Sciatic nerve (tissue), 2 donors: Measurements from ENCODE around the gene EGFR. TPM values are rescaled to one million over a fixed set of nuclear protein-coding genes. Genes with fewer than 3 reads are reported as not detected.

Experiments
- ATAC-seq: fragments of 200-7000 bp; cut with Tn5 transposase; one replicate; pipeline ENCODE4 v1.9.1; 2020; ENCODE audit warnings: mild to moderate bottlenecking, moderate library complexity
- DNase-seq: peaks from one replicate; pipeline ENCODE4 v3.0.0-alpha.2; 2020; ENCODE audit warnings: low spot score
- intact Hi-C: fragments of 100-400 bp; cut with DNase I; formaldehyde crosslinking; loops from one replicate; pipeline ENCODE4 v1.14.2; 2022
- total RNA-seq: library from RNA; stranded (reverse); fragmentation: NEBNext Ultra II Directional; extraction: Animal tissue kit (Norgen Biotek cat#: 25700); gene quantifications from one replicate; pipeline ENCODE4 v1.2.1, GENCODE V29; 2021
- donor health status: DM: no; HTN: no; CAD: no.
- donor health status: DM: no; HTN: no; CAD: no.

EGFR gene
- total RNA-seq, 1 donor from 2014 or later, result 125 TPM

DNA sequence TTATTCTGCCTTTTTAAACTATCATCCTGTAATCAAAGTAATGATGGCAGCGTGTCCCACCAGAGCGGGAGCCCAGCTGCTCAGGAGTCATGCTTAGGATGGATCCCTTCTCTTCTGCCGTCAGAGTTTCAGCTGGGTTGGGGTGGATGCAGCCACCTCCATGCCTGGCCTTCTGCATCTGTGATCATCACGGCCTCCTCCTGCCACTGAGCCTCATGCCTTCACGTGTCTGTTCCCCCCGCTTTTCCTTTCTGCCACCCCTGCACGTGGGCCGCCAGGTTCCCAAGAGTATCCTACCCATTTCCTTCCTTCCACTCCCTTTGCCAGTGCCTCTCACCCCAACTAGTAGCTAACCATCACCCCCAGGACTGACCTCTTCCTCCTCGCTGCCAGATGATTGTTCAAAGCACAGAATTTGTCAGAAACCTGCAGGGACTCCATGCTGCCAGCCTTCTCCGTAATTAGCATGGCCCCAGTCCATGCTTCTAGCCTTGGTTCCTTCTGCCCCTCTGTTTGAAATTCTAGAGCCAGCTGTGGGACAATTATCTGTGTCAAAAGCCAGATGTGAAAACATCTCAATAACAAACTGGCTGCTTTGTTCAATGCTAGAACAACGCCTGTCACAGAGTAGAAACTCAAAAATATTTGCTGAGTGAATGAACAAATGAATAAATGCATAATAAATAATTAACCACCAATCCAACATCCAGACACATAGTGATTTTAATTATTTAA, 151.7 kb downstream of the EGFR start:
- intact Hi-C loops, result no loop called here
- DNase-seq (peak; percentile 45), ATAC-seq (peak; percentile 51)

DNA sequence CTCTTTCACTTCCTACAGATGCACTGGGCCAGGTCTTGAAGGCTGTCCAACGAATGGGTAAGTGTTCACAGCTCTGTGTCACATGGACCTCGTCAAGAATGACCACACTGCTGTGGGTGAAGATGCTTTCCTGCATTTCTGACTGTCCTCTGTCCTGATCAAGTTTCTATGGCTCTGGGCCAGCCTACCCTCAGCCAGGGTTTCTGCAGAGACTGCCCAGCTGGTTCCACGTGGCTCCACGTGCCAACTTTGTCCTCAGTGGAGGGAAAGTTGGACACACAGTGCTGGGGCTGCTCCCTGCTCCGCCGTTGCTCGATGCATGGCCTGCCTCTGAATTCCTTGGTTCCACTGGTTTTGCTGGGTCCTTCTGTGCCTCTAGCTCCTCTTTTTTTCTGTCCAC, 152.3 kb downstream of the EGFR start:
- intact Hi-C loops, result no loop called here
- ATAC-seq, result peak; percentile 29

DNA sequence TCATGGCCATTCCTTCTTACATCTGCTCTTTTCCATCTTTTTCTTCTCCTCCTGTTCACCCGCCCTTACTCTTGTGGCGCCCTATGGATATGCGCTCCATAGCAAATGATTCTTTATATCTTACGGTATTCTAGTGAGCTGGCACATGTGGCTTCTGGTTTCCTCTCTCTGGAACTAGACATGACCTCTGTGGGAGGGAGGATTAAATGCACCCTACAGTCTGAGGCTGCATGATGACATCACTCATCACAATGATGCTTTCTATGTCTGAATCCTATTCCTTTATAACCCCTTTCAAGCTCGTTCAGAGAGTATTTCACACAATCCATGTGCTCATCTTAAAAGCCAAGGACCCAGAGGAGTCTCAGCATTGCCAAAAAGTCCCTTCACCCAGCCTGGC, 153.3 kb downstream of the EGFR start:
- ATAC-seq (no peak), DNase-seq (no peak)
- intact Hi-C loops, result no loop called here

More for the DNA sequence above, 152.3 kb downstream of the EGFR start:
- DNase-seq, result peak; percentile 55

DNA sequence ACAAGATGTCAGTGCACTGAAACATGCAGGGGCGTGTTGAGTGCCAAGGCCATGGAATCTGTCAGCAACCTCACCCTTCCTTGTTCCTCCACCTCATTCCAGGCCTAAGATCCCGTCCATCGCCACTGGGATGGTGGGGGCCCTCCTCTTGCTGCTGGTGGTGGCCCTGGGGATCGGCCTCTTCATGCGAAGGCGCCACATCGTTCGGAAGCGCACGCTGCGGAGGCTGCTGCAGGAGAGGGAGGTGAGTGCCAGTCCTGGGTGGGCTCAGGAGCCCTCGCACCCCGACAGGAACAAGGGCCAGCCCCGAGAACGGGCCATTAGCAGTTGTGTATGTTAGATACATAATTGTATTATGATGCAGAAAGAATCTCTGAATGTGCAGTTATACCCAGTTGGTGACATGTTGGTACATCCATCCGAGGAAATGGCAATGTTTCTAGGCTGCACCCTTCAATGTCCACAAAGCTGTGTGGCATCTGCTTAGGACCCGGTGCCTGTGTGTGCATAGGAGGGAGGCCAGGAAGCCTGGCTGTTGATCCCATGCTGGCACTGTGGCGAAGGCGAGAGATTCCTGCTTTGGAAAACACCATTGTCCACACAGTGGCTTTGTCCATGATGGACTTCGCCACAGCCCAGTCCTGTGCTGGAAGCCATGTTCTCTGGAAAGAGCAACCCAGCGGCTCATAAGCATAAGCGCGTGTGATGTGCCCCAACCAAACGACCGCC, 154.2 kb downstream of the EGFR start:
- intact Hi-C loops, result no loop called here
- DNase-seq (peak; percentile 43), ATAC-seq (no peak)

DNA sequence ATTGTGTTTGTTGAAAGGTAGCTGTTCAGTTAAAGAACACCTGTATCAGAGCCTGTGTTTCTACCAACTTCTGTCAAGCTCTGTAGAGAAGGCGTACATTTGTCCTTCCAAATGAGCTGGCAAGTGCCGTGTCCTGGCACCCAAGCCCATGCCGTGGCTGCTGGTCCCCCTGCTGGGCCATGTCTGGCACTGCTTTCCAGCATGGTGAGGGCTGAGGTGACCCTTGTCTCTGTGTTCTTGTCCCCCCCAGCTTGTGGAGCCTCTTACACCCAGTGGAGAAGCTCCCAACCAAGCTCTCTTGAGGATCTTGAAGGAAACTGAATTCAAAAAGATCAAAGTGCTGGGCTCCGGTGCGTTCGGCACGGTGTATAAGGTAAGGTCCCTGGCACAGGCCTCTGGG, 154.9 kb downstream of the EGFR start:
- peak; percentile 44 for DNase-seq
- no peak for ATAC-seq
- intact Hi-C loops, result no loop called here

DNA sequence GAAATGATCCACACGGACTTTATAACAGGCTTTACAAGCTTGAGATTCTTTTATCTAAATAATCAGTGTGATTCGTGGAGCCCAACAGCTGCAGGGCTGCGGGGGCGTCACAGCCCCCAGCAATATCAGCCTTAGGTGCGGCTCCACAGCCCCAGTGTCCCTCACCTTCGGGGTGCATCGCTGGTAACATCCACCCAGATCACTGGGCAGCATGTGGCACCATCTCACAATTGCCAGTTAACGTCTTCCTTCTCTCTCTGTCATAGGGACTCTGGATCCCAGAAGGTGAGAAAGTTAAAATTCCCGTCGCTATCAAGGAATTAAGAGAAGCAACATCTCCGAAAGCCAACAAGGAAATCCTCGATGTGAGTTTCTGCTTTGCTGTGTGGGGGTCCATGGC, 155.6 kb downstream of the EGFR start:
- peak; percentile 27 for DNase-seq

DNA sequence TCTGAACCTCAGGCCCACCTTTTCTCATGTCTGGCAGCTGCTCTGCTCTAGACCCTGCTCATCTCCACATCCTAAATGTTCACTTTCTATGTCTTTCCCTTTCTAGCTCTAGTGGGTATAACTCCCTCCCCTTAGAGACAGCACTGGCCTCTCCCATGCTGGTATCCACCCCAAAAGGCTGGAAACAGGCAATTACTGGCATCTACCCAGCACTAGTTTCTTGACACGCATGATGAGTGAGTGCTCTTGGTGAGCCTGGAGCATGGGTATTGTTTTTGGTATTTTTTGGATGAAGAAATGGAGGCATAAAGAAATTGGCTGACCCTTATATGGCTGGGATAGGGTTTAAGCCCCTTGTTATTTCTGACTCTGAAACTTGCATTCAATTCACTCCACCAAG, 156.0 kb downstream of the EGFR start:
- intact Hi-C loops, result no loop called here
- no peak for ATAC-seq

More for the DNA sequence above, 155.6 kb downstream of the EGFR start:
- no peak for ATAC-seq
- intact Hi-C loops, result no loop called here

DNA sequence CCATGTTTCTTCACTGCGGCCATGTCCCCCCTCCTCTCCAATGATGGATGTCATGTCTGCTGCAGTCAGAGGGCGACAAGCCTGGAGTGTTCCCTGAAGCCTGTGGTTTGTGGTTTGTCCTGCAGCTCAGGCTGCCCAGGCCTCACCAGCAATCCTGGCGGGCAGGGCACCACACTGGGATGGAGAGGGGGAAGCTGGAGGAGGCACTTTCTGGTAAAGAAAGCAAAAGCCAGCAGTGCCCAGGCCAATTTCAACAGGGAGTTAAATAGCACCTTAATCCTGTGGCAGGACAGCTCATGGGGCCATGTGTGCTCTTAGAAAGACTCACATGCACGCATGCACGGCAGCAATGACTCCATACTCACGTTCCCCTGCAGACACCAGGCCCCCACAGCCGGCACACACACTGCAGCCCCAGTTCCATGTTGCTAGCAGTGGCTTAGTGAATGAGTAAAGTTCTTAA, 158.3 kb downstream of the EGFR start:
- ATAC-seq, result peak; percentile 8
- peak; percentile 56 for DNase-seq

More for the DNA sequence above, 156.0 kb downstream of the EGFR start:
- peak; percentile 41 for DNase-seq

DNA sequence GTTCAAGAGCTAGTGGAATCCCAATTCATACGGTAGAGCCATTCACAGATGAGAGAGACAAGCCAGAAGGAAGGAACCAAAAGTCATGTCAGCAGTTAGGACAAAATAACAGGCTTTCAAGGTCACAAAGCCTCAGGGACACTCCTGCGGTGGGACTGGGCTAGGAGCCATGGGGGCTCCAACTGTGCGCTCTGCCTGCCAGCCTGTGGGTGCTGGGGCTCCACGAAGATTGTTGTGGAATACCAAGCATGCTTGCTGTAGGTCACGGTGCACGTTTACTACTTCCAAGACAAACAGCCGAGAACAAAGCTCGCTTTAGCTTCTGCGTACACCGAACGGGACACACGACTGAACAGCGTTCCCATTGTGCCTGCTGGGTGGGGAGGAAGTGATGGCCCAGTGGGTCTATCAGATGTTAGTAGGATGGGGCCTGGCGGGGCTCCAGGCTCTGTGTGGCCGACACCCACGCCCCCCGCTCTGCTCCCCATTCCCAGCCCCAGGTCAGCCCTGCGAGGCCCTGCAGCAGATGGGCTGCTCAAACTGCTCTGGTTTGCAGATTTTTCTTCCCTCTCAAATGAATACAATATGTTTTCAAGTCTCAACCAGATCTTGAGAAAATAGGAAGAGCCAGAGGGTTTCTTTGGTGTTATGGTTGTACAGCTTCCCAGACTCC, 158.9 kb downstream of the EGFR start:
- peak; percentile 93 for ATAC-seq
- peak; percentile 92 for DNase-seq
- intact Hi-C loops, result no loop called here

More for the DNA sequence above, 158.3 kb downstream of the EGFR start:
- intact Hi-C loops, result no loop called here

DNA sequence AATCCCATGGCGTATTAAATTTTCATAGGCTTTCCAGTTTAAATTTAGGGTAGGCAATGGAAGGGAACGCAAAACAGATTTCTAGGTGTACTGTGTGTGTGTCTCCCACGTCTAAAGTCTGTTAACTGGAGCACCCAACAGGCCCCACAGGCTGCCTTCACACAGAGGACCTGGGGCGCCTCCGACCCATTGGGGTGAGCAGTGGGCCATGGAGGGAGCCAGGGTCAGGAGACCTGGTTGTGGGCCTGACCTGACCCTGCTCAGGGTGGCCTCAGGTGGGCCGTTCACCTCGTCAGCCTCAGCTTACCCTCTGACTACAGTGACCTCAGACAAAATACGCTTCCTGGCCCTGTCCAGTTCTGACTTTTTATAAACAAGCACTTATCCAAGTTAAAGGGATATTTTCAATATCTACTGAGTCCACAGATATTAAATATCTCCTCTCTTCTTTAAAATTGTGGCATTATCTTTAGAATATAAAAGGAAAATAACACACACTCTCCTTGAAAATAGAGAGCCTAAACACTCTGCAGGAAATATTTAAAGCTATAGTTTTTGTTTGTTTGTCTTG, 159.6 kb downstream of the EGFR start:
- intact Hi-C loops, result no loop called here
- ATAC-seq, result peak; percentile 6
- DNase-seq, result peak; percentile 60

DNA sequence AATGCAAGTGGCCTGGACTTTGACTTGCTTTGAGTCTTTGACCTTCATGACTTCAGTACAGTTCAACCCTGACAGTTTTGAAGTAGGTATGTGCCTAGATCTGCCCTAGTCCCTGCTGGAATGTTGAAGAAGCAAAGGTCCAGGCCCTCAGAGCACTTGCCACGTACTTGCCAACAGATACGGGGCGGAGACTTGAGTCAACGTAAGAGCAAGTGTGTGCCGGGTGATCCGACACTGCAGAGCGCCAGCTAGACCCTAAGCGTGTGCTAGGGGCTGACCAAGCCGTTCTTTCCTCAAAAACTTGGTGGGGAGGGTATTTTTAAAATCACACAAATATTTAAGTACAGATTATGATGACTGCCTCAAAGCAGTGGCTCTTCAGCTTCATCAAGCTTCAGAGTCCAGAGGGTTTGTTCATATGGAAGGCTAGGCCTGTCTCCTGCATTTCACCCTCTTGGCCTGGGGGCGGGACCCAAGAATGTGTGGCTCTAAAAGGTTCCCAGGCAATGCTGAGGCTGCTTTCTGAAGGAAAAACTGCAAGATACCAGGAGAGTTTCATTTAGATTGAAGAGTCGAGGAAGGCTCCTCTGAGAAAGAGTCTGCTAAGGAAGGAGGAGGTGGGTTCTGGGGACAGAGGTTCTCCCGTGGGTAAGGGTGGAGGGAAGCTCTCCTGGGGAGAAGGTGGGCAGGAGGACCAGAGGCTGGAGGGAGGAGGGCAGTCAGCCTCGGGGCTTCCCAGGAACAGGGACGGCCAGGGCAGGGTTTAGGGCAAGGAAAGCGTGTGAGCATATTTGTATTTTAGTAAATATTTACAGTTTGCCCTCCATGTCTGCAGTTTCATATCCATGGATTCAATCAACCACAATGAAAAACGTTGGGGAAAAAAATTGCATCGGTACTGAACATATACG, 160.3 kb downstream of the EGFR start:
- peak; percentile 58 for DNase-seq
- peak; percentile 38 for ATAC-seq
- intact Hi-C loops, result no loop called here

DNA sequence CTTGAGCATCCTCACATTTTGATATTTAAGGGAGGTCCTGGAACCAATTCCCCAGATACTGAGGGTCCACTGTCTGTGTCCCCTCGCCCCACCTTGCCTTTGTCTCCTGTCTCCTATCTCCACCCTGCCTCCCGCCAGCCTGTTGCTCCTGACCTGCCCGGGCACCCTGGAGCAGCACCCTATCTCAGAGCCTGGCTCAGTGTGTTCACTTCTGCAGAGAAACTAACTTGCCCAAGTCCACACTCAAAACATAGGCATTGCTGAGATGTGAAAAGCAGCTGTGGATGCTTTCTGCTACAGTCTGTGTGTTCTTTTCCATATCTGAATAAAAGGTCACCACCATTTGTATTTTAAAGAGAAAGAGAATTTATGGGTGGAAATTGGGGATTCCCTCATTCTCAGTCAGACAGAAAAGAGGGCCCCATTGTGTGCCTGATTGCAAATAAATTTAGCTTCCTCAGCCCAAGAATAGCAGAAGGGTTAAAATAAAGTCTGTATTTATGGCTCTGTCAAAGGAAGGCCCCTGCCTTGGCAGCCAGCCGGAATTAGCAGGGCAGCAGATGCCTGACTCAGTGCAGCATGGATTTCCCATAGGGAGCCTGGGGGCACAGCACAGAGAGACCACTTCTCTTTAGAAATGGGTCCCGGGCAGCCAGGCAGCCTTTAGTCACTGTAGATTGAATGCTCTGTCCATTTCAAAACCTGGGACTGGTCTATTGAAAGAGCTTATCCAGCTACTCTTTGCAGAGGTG, 161.3 kb downstream of the EGFR start:
- no peak for ATAC-seq
- intact Hi-C loops, result no loop called here
- peak; percentile 51 for DNase-seq

DNA sequence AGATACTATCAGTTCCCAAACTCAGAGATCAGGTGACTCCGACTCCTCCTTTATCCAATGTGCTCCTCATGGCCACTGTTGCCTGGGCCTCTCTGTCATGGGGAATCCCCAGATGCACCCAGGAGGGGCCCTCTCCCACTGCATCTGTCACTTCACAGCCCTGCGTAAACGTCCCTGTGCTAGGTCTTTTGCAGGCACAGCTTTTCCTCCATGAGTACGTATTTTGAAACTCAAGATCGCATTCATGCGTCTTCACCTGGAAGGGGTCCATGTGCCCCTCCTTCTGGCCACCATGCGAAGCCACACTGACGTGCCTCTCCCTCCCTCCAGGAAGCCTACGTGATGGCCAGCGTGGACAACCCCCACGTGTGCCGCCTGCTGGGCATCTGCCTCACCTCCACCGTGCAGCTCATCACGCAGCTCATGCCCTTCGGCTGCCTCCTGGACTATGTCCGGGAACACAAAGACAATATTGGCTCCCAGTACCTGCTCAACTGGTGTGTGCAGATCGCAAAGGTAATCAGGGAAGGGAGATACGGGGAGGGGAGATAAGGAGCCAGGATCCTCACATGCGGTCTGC, 162.2 kb downstream of the EGFR start:
- ATAC-seq (no peak), DNase-seq (peak; percentile 46)
- intact Hi-C loops, result no loop called here

DNA sequence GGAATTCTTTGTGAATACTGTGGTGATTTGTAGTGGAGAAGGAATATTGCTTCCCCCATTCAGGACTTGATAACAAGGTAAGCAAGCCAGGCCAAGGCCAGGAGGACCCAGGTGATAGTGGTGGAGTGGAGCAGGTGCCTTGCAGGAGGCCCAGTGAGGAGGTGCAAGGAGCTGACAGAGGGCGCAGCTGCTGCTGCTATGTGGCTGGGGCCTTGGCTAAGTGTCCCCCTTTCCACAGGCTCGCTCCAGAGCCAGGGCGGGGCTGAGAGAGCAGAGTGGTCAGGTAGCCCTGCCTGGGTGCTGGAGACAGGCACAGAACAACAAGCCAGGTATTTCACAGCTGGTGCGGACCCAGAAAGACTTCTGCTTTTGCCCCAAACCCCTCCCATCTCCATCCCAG, 162.9 kb downstream of the EGFR start:
- no peak for DNase-seq
- no peak for ATAC-seq
- intact Hi-C loops, result no loop called here

DNA sequence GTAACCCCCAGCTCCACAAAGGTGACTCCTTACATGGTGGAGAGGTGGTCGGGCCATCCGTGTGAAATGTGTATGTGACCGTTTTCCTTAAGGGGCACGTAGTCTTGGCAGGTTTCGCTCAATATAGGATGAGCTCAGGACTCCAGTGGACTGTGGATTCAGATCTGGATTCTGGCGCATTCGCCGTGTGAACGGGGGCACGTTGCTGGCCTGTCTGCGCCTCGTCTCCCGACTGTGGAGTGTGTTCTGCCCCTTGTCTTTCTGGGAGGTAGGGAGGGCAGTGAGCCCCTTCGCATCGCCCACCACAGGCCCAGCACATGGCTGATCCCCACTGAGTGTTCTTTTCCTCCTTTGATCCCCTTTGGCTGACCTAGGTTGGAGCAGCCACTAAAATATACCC, 165.1 kb downstream of the EGFR start:
- ATAC-seq (no peak), DNase-seq (peak; percentile 50)
- intact Hi-C loops, result no loop called here

DNA sequence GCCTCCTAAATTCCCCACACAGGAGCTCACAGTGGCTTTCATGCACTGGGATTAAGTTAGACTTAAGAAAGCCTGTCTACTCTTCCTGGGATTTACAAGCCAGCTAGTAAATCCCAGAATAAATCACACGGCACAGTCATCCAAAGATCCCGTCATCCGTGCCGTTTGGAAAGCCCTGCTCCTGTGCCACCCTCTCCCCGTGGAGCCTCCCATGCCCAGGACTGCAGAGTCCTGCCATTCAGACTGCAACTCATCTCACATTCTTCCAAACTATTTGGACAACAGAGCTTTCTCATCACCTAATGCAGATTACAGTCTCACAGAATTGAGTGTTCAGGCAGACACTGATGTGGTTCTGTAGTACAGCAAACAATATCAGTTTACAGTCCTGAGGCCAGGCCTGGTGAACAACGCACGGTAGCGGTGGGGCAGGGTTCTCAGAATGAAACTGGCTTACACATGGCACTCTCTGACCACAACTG, 166.5 kb downstream of the EGFR start:
- DNase-seq, result no peak
- ATAC-seq, result no peak
- intact Hi-C loops, result no loop called here

DNA sequence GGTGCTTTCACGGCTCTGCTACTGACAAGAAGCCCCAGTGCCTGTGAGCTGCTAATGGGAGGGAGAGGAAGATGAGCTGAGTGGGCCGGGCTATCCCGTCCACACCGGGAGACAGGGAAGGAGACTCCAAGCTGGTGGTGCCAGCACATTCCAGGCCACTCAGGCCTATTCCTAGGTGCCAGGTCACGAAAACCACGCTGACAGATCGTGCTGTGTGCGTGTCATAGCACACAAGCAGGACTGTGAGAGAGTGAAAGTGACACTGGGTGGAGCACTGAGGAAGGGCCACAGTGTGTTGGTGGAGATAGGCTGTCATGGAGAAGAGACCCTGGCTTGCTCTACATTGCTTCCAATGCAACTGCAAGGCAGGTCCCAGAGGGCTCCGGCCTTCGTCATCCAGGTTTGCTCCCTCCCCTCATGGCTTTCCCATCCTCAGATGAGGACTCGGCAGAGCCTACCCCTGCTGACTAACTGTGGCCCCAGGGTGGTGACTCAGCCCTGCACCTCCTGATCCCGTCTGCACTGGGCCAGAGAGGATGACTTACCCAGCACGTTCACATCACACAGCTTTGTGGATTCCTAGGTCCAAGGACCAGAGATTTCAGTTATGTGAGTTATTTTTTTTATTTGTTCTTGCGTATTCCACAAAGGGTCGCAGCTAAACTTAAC, 167.3 kb downstream of the EGFR start:
- intact Hi-C loops, result no loop called here
- peak; percentile 53 for ATAC-seq
- no peak for DNase-seq
